Type B pancreatic cell (in vitro differentiated cells): ENCODE measurements around the gene C9. TPM values are rescaled to one million over a fixed set of nuclear protein-coding genes. Genes with fewer than 3 reads are reported as not detected.

Source experiments
- DNase-seq: peaks from one replicate; pipeline ENCODE4 v3.0.0; 2021; ENCODE audit warnings: mixed read lengths; ENCODE audit not compliant: unreplicated experiment; ENCODE audit errors: extremely low spot score
- H3K27ac Mint-ChIP-seq: 2 replicates; pipeline ENCODE4 v1.8.0; 2021; ENCODE audit warnings: mild to moderate bottlenecking, mixed read lengths
- H3K27me3 Mint-ChIP-seq: 2 replicates; pipeline ENCODE4 v1.8.0; 2021; ENCODE audit warnings: mixed read lengths
- H3K36me3 Mint-ChIP-seq: 2 replicates; pipeline ENCODE4 v1.8.0; 2021; ENCODE audit warnings: mixed read lengths
- H3K4me1 Mint-ChIP-seq: one replicate; pipeline ENCODE4 v1.8.0; 2021; ENCODE audit warnings: mixed read lengths; ENCODE audit not compliant: unreplicated experiment
- H3K4me3 Mint-ChIP-seq: 2 replicates; pipeline ENCODE4 v1.8.0; 2021; ENCODE audit warnings: mild to moderate bottlenecking, mixed read lengths
- H3K9me3 Mint-ChIP-seq: 2 replicates; pipeline ENCODE4 v1.8.0; 2021; ENCODE audit warnings: mixed read lengths
- total RNA-seq: library from RNA; stranded (reverse); gene quantifications from 2 replicates; pipeline ENCODE4 v1.2.1, GENCODE V29; 2021; ENCODE audit warnings: low replicate concordance
- TF ChIP-seq, protein P1 (sequence below): fragments of 200-600 bp; sonication (generic); conservative IDR thresholded peaks from 2 replicates; pipeline ENCODE4 v1.5.0; 2021; ENCODE audit warnings: antibody characterized with exemption, mild to moderate bottlenecking

Gene C9
- total RNA-seq, 1 donor from 2014 or later, result not detected

DNA sequence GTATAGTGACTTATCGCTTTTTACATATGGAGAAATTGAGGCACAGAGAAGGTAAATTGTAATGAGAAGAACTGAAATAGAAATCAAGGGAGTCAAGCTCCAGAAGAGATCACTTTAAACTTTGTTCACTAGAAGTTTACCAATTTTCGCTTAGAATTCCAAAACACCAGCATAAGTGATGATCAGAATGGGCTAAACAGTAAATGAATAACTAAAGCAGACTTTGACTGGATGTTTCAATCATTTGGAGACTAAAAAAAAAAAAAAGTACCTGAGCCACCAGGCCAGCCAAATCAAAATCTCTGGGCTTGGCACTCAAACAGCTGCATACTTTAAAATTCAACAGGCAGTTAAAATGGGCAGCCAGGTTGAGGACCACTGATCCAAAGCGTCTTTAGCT lies 106.7 kb downstream of the C9 start:
- no peak overlapping the region for H3K27ac Mint-ChIP-seq
- no peaks in the 10 kb centered on the region for H3K4me1 Mint-ChIP-seq
- peaks cover 3% of the 10 kb centered on the region for H3K27me3 Mint-ChIP-seq
- DNase-seq, result no peak
- TF ChIP-seq, protein P1, sequence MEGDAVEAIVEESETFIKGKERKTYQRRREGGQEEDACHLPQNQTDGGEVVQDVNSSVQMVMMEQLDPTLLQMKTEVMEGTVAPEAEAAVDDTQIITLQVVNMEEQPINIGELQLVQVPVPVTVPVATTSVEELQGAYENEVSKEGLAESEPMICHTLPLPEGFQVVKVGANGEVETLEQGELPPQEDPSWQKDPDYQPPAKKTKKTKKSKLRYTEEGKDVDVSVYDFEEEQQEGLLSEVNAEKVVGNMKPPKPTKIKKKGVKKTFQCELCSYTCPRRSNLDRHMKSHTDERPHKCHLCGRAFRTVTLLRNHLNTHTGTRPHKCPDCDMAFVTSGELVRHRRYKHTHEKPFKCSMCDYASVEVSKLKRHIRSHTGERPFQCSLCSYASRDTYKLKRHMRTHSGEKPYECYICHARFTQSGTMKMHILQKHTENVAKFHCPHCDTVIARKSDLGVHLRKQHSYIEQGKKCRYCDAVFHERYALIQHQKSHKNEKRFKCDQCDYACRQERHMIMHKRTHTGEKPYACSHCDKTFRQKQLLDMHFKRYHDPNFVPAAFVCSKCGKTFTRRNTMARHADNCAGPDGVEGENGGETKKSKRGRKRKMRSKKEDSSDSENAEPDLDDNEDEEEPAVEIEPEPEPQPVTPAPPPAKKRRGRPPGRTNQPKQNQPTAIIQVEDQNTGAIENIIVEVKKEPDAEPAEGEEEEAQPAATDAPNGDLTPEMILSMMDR, result no peak
- H3K36me3 Mint-ChIP-seq, result no peaks in the 10 kb centered on the region
- H3K9me3 Mint-ChIP-seq, result no peaks in the 10 kb centered on the region
- H3K4me3 Mint-ChIP-seq, result no peak overlapping the region

DNA sequence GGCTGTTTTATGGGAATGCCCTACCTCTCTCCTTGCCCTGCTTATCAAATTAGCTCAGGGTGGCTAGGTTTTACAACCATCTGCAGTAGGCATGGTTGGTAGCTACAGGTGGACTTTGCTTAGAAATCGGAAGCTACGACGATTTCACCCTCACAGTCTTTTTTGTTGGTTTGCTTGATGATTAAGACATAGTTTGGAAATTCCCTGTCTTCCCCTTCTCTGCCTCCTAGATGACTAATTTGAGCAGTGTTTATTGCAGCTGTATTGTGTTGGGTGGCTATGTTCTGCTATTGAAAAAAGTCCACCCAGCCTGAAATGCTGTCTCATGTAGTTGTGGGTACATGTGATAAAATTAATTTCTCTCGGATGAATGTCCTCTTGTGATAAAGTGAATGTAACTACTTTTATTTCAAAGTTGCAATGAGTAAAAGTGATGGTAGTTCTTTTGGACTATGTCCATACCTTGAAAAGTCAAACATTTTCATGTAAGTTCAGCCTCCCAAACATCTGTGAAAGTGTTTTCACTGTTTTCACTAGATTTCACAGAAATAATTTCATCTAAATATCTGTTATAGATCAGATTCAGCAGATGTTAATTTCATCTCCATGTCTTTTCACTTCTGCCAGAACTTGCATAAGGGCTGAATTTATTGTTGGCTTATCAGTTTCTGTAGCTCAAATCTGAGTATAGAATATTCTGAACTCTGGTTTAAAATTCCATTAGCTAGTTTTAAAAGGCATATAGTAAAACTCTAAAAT lies 107.6 kb downstream of the C9 start:
- DNase-seq, result no peak
- no peak overlapping the region for H3K27ac Mint-ChIP-seq
- H3K36me3 Mint-ChIP-seq, result no peaks in the 10 kb centered on the region
- H3K27me3 Mint-ChIP-seq, result peaks cover 3% of the 10 kb centered on the region
- H3K4me1 Mint-ChIP-seq, result no peaks in the 10 kb centered on the region
- TF ChIP-seq, protein P1, result no peak
- H3K4me3 Mint-ChIP-seq, result no peak overlapping the region
- no peaks in the 10 kb centered on the region for H3K9me3 Mint-ChIP-seq

DNA sequence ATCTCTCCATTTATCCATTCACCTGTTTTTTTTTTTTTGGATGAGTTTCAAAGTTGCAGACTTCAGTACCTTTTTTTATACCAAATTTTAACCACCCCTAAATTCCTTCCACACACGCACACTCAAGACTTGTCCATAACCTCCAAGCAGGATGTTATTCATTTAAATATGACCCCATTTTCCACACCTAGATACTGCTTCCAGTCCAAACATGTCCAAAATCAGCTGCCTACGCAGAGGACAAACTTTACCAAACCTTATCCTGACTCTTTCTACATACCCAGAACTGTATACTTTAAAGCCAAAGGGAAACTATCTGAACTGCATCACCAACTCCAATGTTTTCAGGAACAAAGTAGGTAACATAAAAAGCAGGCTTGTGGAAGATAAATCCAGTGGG lies 108.9 kb downstream of the C9 start:
- Mint-ChIP-seq H3K4me3 (no peak overlapping the region), H3K27me3 (peaks cover 3% of the 10 kb centered on the region), H3K9me3 (peaks cover 3% of the 10 kb centered on the region), H3K4me1 (no peaks in the 10 kb centered on the region), H3K27ac (no peak overlapping the region), H3K36me3 (no peaks in the 10 kb centered on the region)
- DNase-seq, result no peak
- TF ChIP-seq, protein P1, result no peak

DNA sequence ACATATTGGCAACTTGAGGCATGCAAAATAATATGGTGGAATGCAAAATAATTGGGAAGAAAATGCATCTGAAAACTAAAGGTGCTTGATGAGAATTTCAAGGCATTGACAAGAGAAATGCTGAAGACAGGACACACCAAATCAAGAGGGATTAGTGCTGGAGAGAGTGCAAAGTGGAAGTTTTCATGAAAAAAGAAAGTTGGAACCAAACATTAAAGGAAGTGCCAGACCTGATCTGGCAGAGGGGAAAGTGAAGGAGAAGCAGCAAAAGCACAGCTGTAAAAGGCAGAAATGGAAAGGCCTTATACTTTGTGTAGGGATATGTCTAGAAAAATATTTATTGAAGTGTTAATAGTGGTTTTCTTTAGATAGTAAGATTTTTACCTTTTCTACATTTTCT lies 109.6 kb downstream of the C9 start:
- Mint-ChIP-seq H3K36me3 (no peaks in the 10 kb centered on the region), H3K4me3 (no peak overlapping the region), H3K27ac (no peak overlapping the region), H3K27me3 (peaks cover 3% of the 10 kb centered on the region), H3K9me3 (peaks cover 7% of the 10 kb centered on the region), H3K4me1 (no peaks in the 10 kb centered on the region)
- TF ChIP-seq, protein P1, result no peak
- DNase-seq, result no peak

DNA sequence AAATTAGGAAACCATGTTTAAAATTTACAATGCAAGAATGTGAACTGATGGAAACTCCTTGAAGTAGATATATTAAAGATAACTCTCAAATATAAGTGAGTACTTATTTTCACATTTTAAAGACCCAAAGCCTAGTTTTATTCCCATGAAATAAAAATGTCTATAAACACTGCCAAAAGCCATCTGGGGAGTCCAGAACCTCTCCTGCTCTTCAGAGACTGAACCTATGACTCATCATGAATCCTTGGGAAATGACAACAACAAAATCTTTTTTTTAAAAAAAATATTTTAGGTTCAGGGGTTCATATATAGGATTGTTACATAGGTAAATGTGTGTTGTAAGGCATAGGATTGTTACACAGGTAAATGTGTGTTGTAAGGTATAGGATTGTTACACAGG lies 111.1 kb downstream of the C9 start:
- Mint-ChIP-seq H3K27me3 (peaks cover 3% of the 10 kb centered on the region), H3K27ac (no peak overlapping the region), H3K4me1 (no peaks in the 10 kb centered on the region), H3K4me3 (no peak overlapping the region), H3K9me3 (peaks cover 7% of the 10 kb centered on the region), H3K36me3 (no peaks in the 10 kb centered on the region)
- TF ChIP-seq, protein P1, result no peak
- DNase-seq, result no peak
